Measurements from ENCODE around the gene TMCC3.

DNA sequence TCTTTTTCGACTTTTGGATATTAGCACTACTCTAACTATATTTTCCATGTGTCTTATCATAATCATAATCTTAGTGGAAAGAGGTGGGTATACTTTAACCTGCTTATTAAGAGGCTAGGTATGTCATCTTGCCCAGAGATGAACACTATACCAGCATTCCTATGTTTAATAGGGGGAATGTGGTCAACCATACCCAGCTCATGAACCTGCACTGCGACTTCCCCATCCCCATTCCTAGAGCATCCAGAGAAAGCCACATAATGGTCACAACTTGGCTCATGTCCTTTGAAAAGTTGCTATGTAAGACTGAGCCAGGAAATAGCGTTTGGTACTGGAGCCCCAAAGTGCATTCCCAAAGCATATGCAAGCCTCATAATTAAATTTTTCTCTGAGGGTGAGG, 55.2 kb downstream of the TMCC3 start:
- TF ChIP-seq, protein P1, sequence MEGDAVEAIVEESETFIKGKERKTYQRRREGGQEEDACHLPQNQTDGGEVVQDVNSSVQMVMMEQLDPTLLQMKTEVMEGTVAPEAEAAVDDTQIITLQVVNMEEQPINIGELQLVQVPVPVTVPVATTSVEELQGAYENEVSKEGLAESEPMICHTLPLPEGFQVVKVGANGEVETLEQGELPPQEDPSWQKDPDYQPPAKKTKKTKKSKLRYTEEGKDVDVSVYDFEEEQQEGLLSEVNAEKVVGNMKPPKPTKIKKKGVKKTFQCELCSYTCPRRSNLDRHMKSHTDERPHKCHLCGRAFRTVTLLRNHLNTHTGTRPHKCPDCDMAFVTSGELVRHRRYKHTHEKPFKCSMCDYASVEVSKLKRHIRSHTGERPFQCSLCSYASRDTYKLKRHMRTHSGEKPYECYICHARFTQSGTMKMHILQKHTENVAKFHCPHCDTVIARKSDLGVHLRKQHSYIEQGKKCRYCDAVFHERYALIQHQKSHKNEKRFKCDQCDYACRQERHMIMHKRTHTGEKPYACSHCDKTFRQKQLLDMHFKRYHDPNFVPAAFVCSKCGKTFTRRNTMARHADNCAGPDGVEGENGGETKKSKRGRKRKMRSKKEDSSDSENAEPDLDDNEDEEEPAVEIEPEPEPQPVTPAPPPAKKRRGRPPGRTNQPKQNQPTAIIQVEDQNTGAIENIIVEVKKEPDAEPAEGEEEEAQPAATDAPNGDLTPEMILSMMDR (IDR thresholded peaks at IDR 0.05; ENCODE audit: low read length), result no peak
- TF ChIP-seq EZH2 (optimal IDR thresholded peaks at IDR 0.05; ENCODE audit: low read depth, low read length) (no peak), EZH2phosphoT487 (IDR thresholded peaks at IDR 0.05; ENCODE audit: low read length) (no peak)

All from MM.1S (cell line).